GM12872 (cell line): ENCODE results near the gene TSHZ2.

Source experiments
- CTCF ChIP-seq: IDR thresholded peaks from 3 replicates; pipeline ENCODE4 v1.5.1; 2011; ENCODE audit warnings: low read depth, mild to moderate bottlenecking, low read length, moderate library complexity; ENCODE audit not compliant: insufficient read depth

TSHZ2 gene

GRCh38 chr20:53406580-53406979, 434.4 kb downstream of the TSHZ2 start:
- TF ChIP-seq CTCF = no peak

GRCh38 chr20:53408691-53409446, 436.7 kb downstream of the TSHZ2 start:
- no peak for TF ChIP-seq CTCF

- no peak for TF ChIP-seq CTCF
These were observed 437.2 kb downstream of the TSHZ2 start for GRCh38 chr20:53409447-53409717.

GRCh38 chr20:53411129-53411528, 439.0 kb downstream of the TSHZ2 start:
- no peak for TF ChIP-seq CTCF

- no peak for TF ChIP-seq CTCF
These were observed 439.7 kb downstream of the TSHZ2 start for GRCh38 chr20:53411891-53412290.

- no peak for TF ChIP-seq CTCF
These were observed 440.5 kb downstream of the TSHZ2 start for GRCh38 chr20:53412577-53413185.

GRCh38 chr20:53413186-53413631, 441.1 kb downstream of the TSHZ2 start:
- peak; percentile 96 for TF ChIP-seq CTCF
